DND-41 (cell line): ENCODE data around the gene EPAS1.

ENCODE experiments used
- CTCF ChIP-seq: IDR thresholded peaks from 2 replicates; pipeline ENCODE4 v1.5.1; 2012; ENCODE audit warnings: borderline replicate concordance, low read length, moderate library complexity, mild to moderate bottlenecking; ENCODE audit not compliant: poor library complexity, severe bottlenecking; ENCODE audit errors: extremely low read depth
- EZH2 ChIP-seq: IDR thresholded peaks from 3 replicates; pipeline ENCODE4 v1.6.1; 2012; ENCODE audit warnings: borderline replicate concordance, low read depth, mild to moderate bottlenecking, moderate library complexity, low read length, inconsistent platforms; ENCODE audit not compliant: severe bottlenecking

- TF ChIP-seq CTCF (no peak), EZH2 (no peak)
These were observed 28.2 kb upstream of the EPAS1 start for GRCh38 chr2:46269001-46269400.
